Measurements from ENCODE around the gene TENM4. TPM values are rescaled to one million over a fixed set of nuclear protein-coding genes. Genes with fewer than 3 reads are reported as not detected.

Gene TENM4
- total and polyA plus RNA-seq, 11 donors: 0.08 to 6.4 (median 1.0) TPM

DNA sequence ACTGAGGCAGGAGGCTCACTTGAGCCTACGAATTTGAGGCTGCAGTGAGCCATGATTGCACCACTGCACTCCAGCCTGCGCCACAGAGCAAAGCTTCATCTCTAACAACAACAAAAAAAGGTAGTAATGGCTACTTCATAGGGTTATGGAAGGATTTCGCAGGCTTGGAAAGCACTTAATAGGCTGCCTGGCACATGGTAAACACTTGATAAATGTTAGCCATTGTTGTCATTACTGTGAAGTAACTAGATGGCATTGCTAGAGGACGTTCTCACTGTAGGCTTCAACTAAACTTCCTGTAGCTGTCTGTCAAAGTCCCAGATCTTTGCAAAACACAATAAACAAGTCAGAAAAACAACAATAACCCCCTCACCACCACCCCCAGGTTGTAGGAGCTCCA, 508.9 kb downstream of the TENM4 start:
- 86 to 89% (median 88%) methylated on average over 4 of the region's 4 CpGs for WGBS, 4 donors

DNA sequence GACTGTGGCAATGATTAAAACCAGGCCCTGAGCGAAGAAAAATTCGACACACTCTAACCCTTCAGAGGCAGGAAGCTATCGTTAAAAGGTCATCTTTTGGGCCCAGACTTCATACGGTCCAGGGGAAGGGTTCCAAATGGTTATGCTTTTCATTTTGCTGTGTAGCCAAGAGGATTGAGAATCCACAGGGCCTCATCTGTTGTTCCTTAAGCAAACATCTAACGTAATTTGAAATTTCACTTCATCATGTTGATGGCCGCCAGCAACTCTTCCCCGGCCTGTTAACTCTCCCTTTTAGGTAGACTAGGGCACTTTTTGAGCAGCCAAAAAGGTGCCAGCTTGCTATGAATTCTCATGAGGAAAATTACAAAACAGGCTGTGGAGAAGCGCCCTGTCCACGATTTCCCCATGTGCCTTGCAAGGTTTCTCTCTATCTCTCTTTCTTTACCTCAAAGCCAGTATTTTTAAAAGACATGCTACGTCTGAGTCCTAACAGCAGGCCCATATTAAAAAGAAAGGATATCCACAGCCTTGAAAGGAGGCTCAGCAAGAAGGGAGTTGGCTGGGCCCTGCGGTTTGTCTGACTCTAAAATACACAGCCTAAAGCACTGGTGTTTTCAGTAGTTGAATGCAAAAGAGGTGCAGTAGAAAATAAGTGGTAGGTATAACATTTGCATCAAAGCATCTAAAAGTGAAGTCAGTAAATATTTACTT, 509.9 kb downstream of the TENM4 start:
- H3K27ac ChIP-seq: peak overlapping the region in 1 of 12 donors; percentile 22
- intact Hi-C loops (cut with DNase I): no loop called here
- 73 to 80% (median 76%) methylated on average over 11 of the region's 11 CpGs for WGBS, 4 donors

More for the DNA sequence above, 508.9 kb downstream of the TENM4 start:
- Histone ChIP-seq H3K36me3 (no peaks in the 10 kb centered on the region), H3K9me3 (no peaks in the 10 kb centered on the region), H3K27me3 (peaks cover 0 to 11% (median 0%) of the 10 kb centered on the region in 9 donors), H3K4me1 (peaks cover 0 to 15% (median 0%) of the 10 kb centered on the region in 12 donors), H3K4me3 (no peak overlapping the region), H3K27ac (peak overlapping the region in 1 of 12 donors; percentile 22)
- TF ChIP-seq, protein P1, sequence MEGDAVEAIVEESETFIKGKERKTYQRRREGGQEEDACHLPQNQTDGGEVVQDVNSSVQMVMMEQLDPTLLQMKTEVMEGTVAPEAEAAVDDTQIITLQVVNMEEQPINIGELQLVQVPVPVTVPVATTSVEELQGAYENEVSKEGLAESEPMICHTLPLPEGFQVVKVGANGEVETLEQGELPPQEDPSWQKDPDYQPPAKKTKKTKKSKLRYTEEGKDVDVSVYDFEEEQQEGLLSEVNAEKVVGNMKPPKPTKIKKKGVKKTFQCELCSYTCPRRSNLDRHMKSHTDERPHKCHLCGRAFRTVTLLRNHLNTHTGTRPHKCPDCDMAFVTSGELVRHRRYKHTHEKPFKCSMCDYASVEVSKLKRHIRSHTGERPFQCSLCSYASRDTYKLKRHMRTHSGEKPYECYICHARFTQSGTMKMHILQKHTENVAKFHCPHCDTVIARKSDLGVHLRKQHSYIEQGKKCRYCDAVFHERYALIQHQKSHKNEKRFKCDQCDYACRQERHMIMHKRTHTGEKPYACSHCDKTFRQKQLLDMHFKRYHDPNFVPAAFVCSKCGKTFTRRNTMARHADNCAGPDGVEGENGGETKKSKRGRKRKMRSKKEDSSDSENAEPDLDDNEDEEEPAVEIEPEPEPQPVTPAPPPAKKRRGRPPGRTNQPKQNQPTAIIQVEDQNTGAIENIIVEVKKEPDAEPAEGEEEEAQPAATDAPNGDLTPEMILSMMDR (IDR thresholded peaks at IDR 0.05): no peak
- TF ChIP-seq POLR2A (IDR thresholded peaks at IDR 0.05): no peak
- intact Hi-C loops (cut with DNase I): no loop called here
- DNase-seq: no peak
- ATAC-seq: no peak

DNA sequence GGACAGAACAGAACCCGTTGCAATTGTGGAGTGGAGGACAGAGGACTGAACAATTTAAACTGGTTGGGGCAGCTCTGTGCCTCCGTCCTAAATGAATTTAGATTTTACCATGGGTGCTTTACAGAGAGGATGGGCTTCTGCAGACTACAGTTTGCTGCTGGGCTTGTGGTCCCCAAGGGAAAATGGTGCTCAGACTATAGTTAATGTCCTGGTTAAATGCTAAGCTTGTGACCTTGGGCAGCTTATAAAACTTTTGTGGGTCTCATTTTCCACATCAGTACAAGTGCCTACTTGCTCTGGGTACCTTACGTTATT, 511.0 kb downstream of the TENM4 start:
- Histone ChIP-seq H3K27ac (no peak overlapping the region), H3K4me3 (no peak overlapping the region), H3K9me3 (no peaks in the 10 kb centered on the region), H3K36me3 (no peaks in the 10 kb centered on the region), H3K4me1 (no peaks in the 10 kb centered on the region), H3K27me3 (peaks cover 0 to 11% (median 0%) of the 10 kb centered on the region in 9 donors)
- intact Hi-C loops (cut with DNase I): no loop called here
- 76 to 84% (median 80%) methylated on average over 3 of the region's 3 CpGs for WGBS, 4 donors
- ATAC-seq: no peak
- TF ChIP-seq, protein P1 (IDR thresholded peaks at IDR 0.05): no peak
- no peak for TF ChIP-seq POLR2A (IDR thresholded peaks at IDR 0.05)
- DNase-seq: no peak

More for the DNA sequence above, 509.9 kb downstream of the TENM4 start:
- peak in 1 of 4 donors; percentile 59 for ATAC-seq
- Histone ChIP-seq H3K36me3 (no peaks in the 10 kb centered on the region), H3K4me3 (no peak overlapping the region), H3K9me3 (no peaks in the 10 kb centered on the region), H3K27me3 (peaks cover 0 to 11% (median 0%) of the 10 kb centered on the region in 9 donors), H3K4me1 (peaks cover 0 to 6% (median 0%) of the 10 kb centered on the region in 12 donors)
- TF ChIP-seq, protein P1 (IDR thresholded peaks at IDR 0.05): no peak
- no peak for TF ChIP-seq POLR2A (IDR thresholded peaks at IDR 0.05)
- DNase-seq: no peak

DNA sequence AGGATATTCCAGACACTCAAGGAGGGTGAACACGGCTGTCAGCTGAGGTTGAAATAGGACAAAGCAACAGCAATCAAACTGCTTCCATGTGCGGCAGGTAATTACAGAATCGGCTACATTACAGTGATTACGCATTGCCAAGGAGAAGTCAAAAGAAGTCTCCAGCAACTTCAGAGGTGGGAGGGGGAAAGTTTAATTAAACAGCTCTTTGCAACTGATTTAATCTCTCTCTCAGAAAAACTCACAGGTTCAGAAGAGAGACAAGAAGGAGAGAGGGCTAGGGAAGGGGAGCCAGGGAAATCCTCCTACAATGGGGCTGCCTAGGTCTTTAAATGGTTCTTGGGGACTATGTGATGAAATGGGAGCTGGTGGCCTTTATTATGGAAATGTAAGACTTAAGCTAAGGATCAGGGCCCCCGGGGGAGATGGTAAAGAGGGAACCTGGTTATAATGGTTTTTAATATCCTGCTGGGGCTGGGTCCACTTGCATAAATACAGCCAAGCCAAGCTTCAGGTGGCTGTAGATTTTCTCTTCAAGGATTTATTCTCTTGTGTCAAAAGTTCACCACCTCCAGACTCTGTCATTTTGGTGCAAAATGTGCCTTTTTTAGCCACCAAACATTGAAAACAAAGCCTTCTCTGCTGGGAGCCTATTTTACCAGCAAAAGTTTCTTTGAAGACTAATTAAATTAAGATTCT, 511.5 kb downstream of the TENM4 start:
- no peak overlapping the region for H3K27ac ChIP-seq
- peaks cover 0 to 11% (median 0%) of the 10 kb centered on the region in 9 donors for H3K27me3 ChIP-seq
- no peak overlapping the region for H3K4me3 ChIP-seq
- WGBS, 4 donors: 74 to 84% (median 78%) methylated on average over 5 of the region's 5 CpGs
- no peaks in the 10 kb centered on the region for H3K9me3 ChIP-seq
- H3K36me3 ChIP-seq: no peaks in the 10 kb centered on the region
- TF ChIP-seq, protein P1 (IDR thresholded peaks at IDR 0.05): no peak
- no peak for TF ChIP-seq POLR2A (IDR thresholded peaks at IDR 0.05)
- intact Hi-C loops (cut with DNase I): no loop called here
- no peaks in the 10 kb centered on the region for H3K4me1 ChIP-seq
- no peak for DNase-seq
- no peak for ATAC-seq

All from heart left ventricle (tissue), 16 donors.